Mesodermal cell (in vitro differentiated cells): ENCODE data around the gene DNAAF1.
"Not testable (repeated sequence)": the region's sequence is repeated elsewhere in the genome, so short reads cannot be mapped to it uniquely, and the experiment has no call there.

ENCODE experiments used
- H3K27ac ChIP-seq: 2 replicates; pipeline ENCODE4 v1.7.0; 2013; ENCODE audit warnings: mild to moderate bottlenecking, low read depth, low read length, moderate library complexity; ENCODE audit not compliant: severe bottlenecking
- H3K36me3 ChIP-seq: 2 replicates; pipeline ENCODE4 v1.7.1; 2013; ENCODE audit warnings: mild to moderate bottlenecking, low read length, moderate library complexity; ENCODE audit not compliant: control insufficient read depth, insufficient read depth
- H3K4me1 ChIP-seq: one replicate; pipeline ENCODE4 v1.7.1; 2013; ENCODE audit warnings: mild to moderate bottlenecking, low read length; ENCODE audit not compliant: insufficient read depth, control insufficient read depth, poor library complexity, severe bottlenecking
- H3K4me3 ChIP-seq: 2 replicates; pipeline ENCODE4 v1.7.0; 2013; ENCODE audit warnings: low read length, control low read depth, mild to moderate bottlenecking; ENCODE audit not compliant: insufficient read depth, poor library complexity, severe bottlenecking; ENCODE audit errors: extremely low read depth
- H3K9me3 ChIP-seq: 2 replicates; pipeline ENCODE4 v1.7.1; 2013; ENCODE audit warnings: mild to moderate bottlenecking, low read length, moderate library complexity; ENCODE audit not compliant: control insufficient read depth
- whole genome bisulfite sequencing, 2 experiments: methylation state at CpG; one replicate each; pipeline ENCODE4 v1.1.5; 2013; ENCODE audit warnings: missing lambda C conversion rate in 2 of 2; ENCODE audit not compliant: insufficient coverage in 2 of 2; 5-methylcytosine and 5-hydroxymethylcytosine counted together

The DNAAF1 gene

DNA sequence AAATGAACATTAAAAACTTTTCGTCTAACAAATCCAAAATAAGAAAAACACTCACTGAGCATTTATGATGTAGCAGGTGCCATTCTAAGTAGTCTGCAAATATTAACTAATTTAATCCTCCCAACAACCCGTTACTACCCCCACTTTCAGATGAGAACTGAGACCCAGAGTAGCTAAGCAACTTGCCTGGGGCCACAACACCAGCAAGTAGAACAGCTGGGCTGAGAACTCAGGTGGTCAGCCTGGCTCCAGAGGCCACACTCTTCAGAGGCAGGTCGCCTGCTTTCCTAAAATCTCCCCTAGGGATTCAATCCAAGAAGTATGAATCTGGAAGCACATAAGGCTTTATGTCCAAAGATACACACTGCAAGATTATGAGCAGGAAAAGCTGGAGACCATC is 34.6 kb upstream of the DNAAF1 start:
- peaks cover 13% of the 10 kb centered on the region for H3K36me3 ChIP-seq
- WGBS, 2 experiments: 60% methylated on average over 1 of the region's 3 CpGs; no CpG with 5 or more reads in 1 of the 2 experiments

DNA sequence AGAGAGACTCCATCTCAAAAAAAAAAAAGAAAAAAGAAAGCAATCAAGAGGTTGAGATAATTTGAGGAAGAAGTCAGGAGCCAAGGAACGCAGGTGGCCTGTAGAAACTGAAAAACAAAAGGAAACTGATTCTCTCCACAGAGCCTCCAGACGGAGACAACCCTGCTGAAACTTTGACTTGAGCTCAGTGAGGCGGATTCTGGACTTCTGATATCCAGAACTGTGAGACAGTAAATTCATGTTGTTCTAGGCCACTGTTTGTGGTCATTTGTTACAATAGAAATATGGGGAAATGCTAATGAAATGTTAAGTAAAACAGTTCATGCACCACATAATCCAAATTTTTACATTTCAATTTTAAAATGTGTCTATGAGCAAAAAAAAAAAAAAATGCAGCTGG is 33.6 kb upstream of the DNAAF1 start:
- H3K4me1 ChIP-seq: peaks cover 2% of the 10 kb centered on the region
- H3K36me3 ChIP-seq: peaks cover 13% of the 10 kb centered on the region
- H3K4me3 ChIP-seq: no peak overlapping the region
- WGBS, 2 experiments: 100% methylated on average over 2 to 3 of the region's 3 CpGs
- no peaks in the 10 kb centered on the region for H3K9me3 ChIP-seq
- H3K27ac ChIP-seq: no peak overlapping the region

More for the DNA sequence above, 34.6 kb upstream of the DNAAF1 start:
- Histone ChIP-seq H3K9me3 (no peaks in the 10 kb centered on the region), H3K4me1 (peaks cover 1% of the 10 kb centered on the region), H3K4me3 (no peak overlapping the region), H3K27ac (no peak overlapping the region)

DNA sequence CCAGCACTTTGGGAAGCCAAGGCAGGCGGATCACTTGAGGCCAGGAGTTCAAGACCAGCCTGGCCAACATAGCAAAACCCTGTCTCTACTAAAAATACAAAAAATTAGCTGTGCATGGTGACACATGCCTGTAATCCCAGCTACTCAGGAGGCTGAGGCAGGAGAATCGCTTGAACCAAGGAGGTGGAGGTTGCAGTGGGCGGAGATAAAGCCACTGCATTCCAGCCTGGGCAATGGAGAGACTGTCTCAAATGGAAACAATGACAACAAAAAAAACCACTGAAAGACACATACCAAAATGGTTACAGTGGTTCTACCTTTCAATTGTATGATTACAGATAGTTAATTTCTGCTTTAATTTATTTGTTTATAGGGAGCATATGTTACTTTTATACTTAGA is 33.2 kb upstream of the DNAAF1 start:
- WGBS, 2 experiments: 100% methylated on average over 2 of the region's 3 CpGs; no CpG with 5 or more reads in 1 of the 2 experiments
- H3K4me1 ChIP-seq, H3K9me3 ChIP-seq, H3K27ac ChIP-seq, H3K4me3 ChIP-seq: not testable (repeated sequence)
- H3K36me3 ChIP-seq: peaks cover 13% of the 10 kb centered on the region

DNA sequence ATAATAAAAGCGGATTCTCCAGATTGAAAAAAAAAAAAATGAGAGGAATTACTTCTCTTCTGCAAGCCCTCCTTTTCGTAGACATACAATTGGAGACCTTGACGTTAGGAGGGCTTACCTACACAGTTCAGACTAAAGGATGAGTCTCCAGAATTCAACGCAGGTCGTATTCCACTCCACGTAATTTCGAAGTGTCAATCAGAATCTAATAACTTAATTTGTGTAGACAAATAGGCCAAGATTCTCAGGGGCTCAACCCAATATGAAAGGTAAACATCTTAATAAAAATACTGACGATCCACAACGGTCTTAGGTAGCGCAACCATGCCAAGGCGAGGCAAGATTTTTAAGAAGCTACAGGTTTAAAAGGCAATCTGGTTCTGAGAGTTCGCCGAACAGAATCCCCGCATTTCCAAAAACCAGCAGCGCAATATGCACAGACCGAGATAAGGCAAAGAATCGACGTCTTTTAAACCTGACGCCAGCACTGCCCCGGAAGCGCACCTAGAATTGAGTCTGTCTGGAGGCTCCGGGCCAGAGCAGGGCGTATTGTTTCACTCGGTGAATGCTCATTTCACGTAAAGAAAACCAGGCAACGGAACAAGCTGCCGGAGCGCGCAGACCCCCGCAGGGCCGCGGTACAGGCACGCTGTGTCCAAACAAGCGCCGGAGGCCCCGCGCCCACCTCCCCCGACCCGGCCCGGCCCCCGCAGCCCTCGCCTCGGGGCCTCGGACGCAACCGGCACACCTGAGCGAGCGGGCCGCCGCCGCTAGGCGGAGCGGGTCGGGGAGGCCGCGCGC is 29.0 kb upstream of the DNAAF1 start:
- 1% methylated on average over 44 to 50 of the region's 57 CpGs for WGBS, 2 experiments
- Histone ChIP-seq H3K9me3 (no peaks in the 10 kb centered on the region), H3K4me3 (peak overlapping the region; percentile 88), H3K27ac (peak overlapping the region; percentile 90), H3K36me3 (peaks cover 6% of the 10 kb centered on the region), H3K4me1 (peaks cover 2% of the 10 kb centered on the region)

DNA sequence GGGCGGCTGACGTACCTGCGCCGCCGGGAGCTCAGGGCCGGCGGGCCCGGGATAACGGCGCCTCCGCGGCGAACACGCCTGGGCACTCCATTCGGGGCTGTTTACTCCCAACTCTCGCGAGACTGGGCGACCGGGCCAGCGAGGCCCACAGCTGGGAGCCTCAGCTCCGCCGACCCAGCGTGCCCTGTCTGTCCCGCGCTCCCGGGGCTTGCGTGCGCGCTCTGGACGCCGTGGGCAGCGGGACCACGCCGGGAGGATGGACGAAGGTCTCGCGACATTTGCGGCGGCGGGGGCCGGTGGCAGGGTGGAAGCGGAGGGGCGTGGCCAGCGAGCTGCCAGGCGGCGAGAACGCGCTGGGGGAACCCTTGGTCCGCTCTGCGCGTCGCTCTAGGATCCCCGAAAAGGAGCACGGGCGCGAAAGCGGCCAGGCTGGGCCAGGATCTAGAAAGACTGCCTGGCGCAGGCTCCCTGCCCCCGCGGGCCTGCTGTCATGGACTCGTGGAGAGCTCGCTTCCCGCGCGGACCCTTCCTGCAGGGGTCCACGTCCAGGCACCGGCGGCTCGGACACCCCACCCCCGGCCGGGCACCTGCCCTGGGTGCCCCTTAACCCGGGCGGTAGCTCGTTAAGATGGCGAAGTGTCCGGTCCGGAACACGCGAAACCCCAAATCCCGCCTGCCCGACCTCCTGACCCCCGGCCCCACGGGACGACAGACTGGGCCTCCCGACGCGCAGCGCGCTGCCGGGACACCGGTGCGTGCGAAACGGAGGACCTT is 28.2 kb upstream of the DNAAF1 start, which contains the start of gene MBTPS1:
Gene MBTPS1, minus strand, starts transcription at position 223 of the 774 bp plus-strand sequence. CDS start 15,159 bp downstream, outside the sequence.
- WGBS, 2 experiments: 0 to 2% methylated on average over 62 to 93 of the region's 94 CpGs
- peaks cover 2% of the 10 kb centered on the region for H3K4me1 ChIP-seq
- H3K36me3 ChIP-seq: peaks cover 8% of the 10 kb centered on the region
- peak within 1 kb of the TSS; percentile 90 for H3K27ac ChIP-seq
- no peaks in the 10 kb centered on the region for H3K9me3 ChIP-seq
- H3K4me3 ChIP-seq: peak within 1 kb of the TSS; percentile 88

DNA sequence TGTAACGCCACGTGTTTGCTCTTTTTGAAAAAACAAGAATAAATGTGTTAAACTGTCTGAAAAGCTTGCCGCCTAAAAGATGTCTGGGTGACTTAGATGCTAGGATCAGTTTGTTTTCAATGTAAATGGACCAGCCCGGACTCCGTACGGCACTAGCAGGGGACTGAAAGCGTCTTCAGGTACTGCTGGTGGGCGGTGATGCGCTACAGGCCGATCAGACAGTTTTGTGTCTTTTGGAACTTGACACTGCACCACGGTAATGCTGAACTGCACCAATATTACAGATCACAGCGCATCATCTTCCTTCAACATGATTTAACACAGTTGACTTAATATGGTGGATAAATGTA is 27.6 kb upstream of the DNAAF1 start:
- Histone ChIP-seq H3K4me1 (peaks cover 2% of the 10 kb centered on the region), H3K27ac (no peak overlapping the region), H3K4me3 (peak overlapping the region; percentile 88), H3K9me3 (no peaks in the 10 kb centered on the region), H3K36me3 (peaks cover 11% of the 10 kb centered on the region)
- 4 to 14% methylated on average over 10 to 11 of the region's 12 CpGs for WGBS, 2 experiments

DNA sequence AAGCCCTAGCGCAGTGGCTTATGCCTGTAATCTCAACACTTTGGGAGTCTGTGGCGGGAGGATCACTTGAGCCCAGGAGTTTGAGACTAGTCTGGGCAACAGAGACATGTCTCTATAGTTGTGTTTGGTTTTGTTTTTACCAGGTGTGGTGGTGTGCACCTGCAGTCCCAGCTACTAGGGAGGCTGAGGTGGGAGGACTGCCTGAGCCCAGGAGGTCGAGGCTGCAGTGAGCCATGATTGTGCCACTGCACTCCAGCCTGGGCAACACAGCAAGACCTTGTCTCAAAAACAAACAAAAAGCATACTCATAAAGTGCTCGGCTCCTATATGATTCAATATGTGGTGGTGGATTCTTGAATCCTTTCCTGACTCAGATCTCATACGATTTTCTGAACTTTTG is 26.8 kb upstream of the DNAAF1 start:
- H3K4me3 ChIP-seq, H3K4me1 ChIP-seq, H3K27ac ChIP-seq, H3K9me3 ChIP-seq: not testable (repeated sequence)
- H3K36me3 ChIP-seq: peaks cover 19% of the 10 kb centered on the region
- WGBS, 2 experiments: 100% methylated on average over 1 of the region's 5 CpGs; no CpG with 5 or more reads in 1 of the 2 experiments

DNA sequence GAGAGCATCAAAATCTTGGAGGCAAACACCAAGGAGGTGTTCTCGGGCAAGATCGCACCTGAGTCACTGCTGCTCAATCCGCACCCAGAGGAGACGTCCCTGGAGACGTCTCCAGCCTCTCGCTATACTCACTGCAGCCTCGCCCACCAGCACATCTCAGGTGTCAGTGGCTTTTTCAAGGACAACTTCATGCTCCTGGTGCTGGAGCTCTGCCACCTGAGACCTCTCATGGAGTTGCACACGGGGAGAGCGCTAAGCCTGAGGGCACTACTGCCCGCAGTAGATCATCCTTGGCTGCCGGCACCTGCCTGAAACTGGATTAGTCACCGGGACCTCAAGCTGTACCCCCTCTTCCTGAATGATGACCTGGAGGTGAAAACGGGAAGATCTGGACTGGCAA is 25.7 kb upstream of the DNAAF1 start:
- Histone ChIP-seq H3K9me3 (no peaks in the 10 kb centered on the region), H3K27ac (no peak overlapping the region), H3K4me1 (peaks cover 2% of the 10 kb centered on the region), H3K36me3 (peaks cover 22% of the 10 kb centered on the region), H3K4me3 (no peak overlapping the region)
- WGBS, 2 experiments: 93 to 96% methylated on average over 13 of the region's 13 CpGs

DNA sequence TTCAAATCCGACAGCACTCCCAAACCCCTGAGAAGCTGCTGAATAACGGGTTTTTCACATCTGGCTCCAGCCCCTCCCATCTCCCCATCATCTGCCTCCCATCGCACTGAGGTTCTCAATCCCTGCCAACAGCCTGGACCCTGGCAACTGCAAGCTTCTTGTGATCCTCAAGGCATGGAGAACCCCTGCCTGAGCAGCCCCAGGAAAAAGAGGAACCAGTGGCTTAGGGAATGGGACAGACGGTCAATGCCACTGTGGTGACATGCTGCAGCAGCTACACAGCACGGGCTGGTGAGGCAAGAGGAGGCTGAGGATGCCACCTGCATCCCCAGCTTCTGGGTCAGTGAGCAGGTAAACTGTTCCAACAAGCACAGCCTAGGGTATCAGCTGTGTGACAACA is 25.1 kb upstream of the DNAAF1 start:
- no peak overlapping the region for H3K4me3 ChIP-seq
- 83 to 92% methylated on average over 3 to 5 of the region's 5 CpGs for WGBS, 2 experiments

DNA sequence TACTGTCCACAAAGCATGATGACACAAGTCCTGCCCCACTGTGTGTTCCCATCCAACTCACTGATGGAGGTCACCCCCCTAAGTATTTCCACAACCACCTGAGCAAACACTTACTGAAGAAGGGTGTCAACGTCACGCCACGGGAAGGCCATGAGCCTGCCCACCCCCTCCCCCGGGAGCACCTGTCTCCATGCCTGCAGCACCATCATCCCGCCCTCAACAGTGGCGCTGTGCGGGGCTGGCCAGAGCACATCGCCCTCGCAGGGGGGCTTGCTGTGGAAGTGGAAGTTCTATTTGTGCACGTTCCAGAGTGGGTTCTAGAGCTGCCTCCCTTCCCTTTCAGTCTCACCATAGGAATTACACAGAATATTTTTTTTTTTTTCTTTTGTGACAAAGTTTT is 24.1 kb upstream of the DNAAF1 start:
- Histone ChIP-seq H3K9me3 (no peaks in the 10 kb centered on the region), H3K36me3 (peaks cover 25% of the 10 kb centered on the region), H3K27ac (no peak overlapping the region), H3K4me1 (no peaks in the 10 kb centered on the region), H3K4me3 (no peak overlapping the region)
- 98 to 100% methylated on average over 5 to 9 of the region's 10 CpGs for WGBS, 2 experiments

More for the DNA sequence above, 25.1 kb upstream of the DNAAF1 start:
- H3K9me3 ChIP-seq: no peaks in the 10 kb centered on the region
- H3K4me1 ChIP-seq: peaks cover 2% of the 10 kb centered on the region
- H3K36me3 ChIP-seq: peaks cover 25% of the 10 kb centered on the region
- H3K27ac ChIP-seq: no peak overlapping the region
